Activated CD8-positive, alpha-beta memory T cell treated with anti-CD3 and anti-CD28 coated beads, Interleukin-2, amount 50 U/mL, for 48 hours (primary cell): ENCODE measurements around the gene DHRS1.
"Not testable (repeated sequence)": the region's sequence is repeated elsewhere in the genome, so short reads cannot be mapped to it uniquely, and the experiment has no call there.

Experiments used
- DNase-seq: peaks from one replicate; pipeline ENCODE4 v3.0.0-alpha.2; 2020

Gene DHRS1

GRCh38 chr14:24299255-24300191, at the start of gene DHRS1, which contains the start of gene NOP9:
Gene DHRS1 (minus strand): TSS chr14:24299780. CDS start chr14:24299106, 674 bp downstream.
Gene NOP9 (plus strand): TSS chr14:24299850. CDS start chr14:24299955, 105 bp downstream.
- DNase-seq = peak; percentile 99

DNA sequence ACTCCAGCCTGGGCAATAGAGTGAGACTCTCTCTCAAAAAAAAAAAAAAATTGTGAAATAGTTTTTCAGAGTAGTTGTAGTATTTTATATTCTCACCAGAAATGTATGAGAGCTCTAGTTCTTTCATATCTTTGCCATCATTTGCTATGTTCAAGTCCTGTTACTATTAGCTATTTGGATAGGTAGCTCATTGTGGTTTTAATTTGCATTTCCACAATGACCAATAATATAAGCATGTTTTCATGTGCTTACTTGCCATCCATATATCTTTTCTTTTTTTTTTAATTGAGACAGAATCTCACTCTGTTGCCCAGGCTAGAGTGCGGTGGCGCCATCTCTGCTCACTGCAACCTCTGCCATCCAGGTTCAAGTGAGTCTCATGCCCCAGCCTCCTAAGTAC, 48.6 kb upstream of the DHRS1 start:
- no peak for DNase-seq

DNA sequence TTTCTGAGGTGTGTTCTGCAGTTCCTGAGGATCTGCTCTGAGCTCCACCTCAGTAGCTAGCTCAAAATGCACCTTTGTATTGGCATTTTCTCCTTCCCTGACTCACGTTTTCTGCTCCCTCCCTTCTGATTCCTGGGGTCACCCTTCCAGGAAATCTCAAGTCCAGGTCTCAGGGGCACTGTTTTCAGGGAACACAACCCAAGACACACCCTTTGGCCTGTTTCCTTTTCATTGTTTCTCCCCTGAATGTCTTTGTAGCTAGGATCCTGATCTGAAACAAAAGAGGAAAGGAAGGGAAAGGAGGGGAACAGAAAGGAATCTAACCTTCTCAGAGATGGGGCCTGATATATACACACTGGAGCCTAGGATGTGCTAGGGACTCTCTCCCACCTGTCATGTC, 47.6 kb upstream of the DHRS1 start:
- no peak for DNase-seq

- no peak for DNase-seq
These were observed 44.4 kb upstream of the DHRS1 start for GRCh38 chr14:24343795-24344660.

DNA sequence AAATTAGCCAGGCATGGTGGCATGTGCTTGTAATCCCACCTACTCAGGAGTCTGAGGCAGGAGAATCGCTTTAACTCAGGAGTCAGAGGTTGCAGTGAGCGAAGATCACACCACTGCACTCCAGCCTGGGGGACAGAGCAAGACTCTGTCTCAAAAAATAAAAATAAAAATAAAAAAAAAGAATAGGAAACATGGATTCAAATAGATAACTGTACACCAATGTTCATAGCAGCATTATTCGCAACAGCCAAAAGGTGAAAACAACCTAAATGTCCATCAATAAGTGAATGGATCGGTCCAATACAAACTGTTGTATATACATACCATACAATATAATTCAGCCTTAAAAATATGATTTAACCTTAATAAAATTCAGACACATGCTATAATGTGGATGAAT, 43.3 kb upstream of the DHRS1 start:
- no peak for DNase-seq

DNA sequence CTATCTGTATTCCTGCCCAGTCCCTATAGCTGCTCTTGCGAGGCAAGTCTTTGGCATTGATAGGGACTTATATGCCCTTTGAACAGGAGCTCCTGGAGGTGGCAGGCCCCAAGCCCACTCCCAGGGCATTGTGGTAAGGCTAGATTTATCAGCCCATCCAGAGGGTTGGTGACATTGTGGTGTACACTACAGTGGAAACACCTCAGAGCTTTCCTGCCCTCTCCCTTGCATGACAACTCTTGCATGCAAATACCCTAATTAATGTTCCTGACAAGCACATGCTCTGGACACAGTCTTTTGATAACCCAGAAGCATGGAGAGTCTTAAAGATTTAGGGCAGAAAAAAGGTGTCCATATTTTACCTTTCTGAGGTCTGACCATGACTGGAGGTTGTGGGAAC, 41.0 kb upstream of the DHRS1 start:
- DNase-seq = no peak

- peak; percentile 79 for DNase-seq
These were observed 39.9 kb upstream of the DHRS1 start, which contains the start of gene RIPK3 for GRCh38 chr14:24339284-24340151. Gene RIPK3 (minus strand): TSS chr14:24339991. CDS start chr14:24339826, 165 bp downstream.

DNA sequence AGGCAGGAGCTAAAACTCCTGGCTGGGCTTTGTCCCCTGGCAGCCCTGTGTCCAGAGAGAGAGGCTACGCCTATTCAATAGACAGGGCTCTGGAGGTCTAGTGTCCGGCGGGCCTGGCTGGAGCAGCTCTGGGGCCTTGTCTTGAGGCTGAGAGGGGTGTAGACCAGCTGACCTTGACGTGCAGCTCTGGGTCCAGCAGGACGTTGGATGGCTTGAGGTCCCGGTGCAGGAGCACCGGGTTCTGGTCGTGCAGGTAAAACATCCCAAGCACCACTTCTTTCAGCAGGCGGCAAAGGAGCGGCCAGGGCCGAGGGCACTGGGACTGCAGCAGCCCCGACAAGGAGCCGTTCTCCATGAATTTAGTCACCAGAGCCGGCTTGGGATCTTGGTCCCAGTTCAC, 39.3 kb upstream of the DHRS1 start:
- no peak for DNase-seq

GRCh38 chr14:24337824-24338175, 38.2 kb upstream of the DHRS1 start:
- no peak for DNase-seq

GRCh38 chr14:24337144-24337823, 37.7 kb upstream of the DHRS1 start:
- DNase-seq = no peak

DNA sequence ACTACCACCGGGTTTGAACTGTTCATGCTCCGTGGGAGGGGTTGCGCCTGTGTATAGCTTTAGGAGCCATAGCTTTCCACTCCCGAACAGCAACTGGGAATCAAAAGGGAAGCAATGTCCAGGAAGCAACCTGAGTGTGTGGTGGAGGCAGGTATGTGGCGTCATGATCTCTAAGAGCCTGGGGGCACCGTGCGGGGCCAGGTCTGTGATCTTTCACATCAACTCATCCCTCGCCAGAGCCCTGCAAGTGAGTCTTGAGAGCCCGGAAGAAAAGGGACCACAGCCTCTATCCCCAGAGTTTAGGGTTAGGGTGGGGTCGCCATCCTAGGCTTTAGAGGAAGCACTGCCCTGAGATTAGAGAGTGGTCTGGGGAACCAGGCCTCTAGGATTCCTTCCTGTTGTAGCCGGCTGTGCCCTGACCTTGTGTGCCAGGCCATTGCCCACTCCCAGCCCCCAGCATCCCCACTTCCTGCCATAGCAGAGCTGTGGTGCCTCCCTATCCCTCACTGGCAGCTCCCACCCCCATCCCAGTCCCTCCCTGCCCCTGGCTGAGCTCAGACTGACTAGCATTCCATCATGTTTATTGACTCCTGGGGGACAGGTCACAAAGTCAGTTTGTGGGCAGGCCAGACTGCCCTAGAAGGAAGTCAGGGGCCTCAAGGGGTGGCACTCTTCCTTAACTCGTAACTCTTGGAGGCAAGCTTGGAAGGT, 36.0 kb upstream of the DHRS1 start:
- no peak for DNase-seq

- no peak for DNase-seq
These were observed 35.1 kb upstream of the DHRS1 start, which contains the start of gene ADCY4 for GRCh38 chr14:24334431-24335291. Gene ADCY4 (minus strand): TSS chr14:24335071. CDS start chr14:24334652, 419 bp downstream.

DNA sequence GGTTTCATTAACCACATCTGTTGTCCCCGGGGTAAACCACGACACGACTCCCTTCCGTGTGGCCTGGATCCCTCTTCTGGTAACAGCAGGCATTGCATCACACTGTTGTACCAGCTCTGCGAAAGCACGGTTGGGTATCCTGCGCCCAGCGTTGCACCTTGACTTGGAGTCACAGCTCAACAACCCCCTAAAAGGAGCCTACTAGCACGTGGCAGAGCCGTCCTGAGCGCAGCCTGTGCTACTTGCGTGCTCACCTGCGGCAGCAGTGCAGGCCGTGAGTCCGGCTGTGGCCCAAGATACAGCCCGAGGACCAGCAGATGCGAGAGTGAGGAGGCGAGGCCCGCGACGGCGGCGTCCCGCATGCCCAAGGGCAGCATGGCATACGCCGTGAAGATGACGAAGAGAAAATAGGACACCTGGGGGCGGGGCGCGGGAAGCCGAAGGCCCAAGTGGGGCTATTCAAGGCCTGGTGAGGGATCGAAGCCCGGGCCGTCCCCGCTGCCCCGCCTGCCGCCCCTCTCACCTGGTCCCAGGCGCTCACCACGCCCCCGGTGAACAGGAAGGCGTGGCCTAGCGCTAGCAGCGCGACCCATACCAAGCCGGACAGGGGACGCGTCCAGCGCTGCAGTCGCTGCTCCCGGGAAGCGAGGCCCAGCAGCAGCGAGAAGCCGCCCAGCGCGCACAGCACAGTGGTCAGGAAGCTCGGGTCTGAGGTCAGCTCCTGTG, 32.9 kb upstream of the DHRS1 start:
- peak; percentile 83 for DNase-seq

GRCh38 chr14:24331731-24332267, 32.2 kb upstream of the DHRS1 start:
- DNase-seq = no peak

DNA sequence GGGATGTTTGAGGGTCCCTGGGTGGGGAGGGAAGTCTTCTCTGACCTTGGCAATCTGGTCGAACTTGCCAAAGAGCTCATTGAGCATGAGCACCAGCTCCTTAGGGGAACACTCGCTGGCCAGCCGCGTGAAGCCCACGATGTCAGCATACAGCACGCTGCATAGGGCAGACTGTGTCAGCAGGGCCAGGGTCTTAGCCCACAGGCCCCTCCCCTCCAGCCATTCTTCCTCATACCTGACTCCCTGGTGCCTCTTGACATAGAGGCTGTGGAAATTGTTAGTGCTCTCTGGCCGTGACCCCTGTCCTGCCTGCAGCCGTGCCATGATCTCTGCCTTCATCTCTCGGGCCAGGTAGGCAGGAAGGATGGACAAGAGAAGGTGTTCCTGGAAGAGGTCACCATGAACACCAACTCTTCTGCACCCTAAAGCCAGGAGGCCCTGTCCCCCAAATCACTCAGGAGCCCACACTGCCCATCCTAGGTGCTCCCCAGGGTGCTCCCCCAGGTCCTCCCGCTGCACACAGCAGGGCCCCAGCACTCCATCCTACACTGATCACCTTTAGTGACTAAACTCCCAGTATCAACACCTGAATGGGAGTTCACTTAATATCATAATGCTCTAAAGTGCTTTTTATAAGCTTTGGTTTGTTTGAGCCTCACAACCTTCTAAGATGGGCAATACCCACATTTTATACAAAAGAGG, 31.5 kb upstream of the DHRS1 start:
- no peak for DNase-seq

- peak; percentile 71 for DNase-seq
These were observed 30.2 kb upstream of the DHRS1 start for GRCh38 chr14:24329736-24330135.

GRCh38 chr14:24329073-24329663, 29.6 kb upstream of the DHRS1 start:
- DNase-seq = no peak

- DNase-seq = not testable (repeated sequence)
These were observed 28.3 kb upstream of the DHRS1 start for GRCh38 chr14:24327914-24328313.
